K562 (cell line): ENCODE results near the gene AKT3. TPM values are rescaled to one million over a fixed set of nuclear protein-coding genes. Genes with fewer than 3 reads are reported as not detected.

ENCODE experiments used
- ATF1 ChIP-seq, 2 experiments: fragments of 450-650 bp in 1 of 2; IDR thresholded peaks; 2 replicates each; pipeline ENCODE4 v1.6.1; 2016; ENCODE audit warnings: missing compliant biosample characterization in 1 of 2, missing genetic modification characterization in 1 of 2
- CREM ChIP-seq: IDR thresholded peaks from 2 replicates; pipeline ENCODE4 v1.6.1; 2014; ENCODE audit warnings: antibody characterized with exemption, low read depth
- DPF2 ChIP-seq: fragments of 450-650 bp; IDR thresholded peaks from 2 replicates; pipeline ENCODE4 v1.6.1; 2016
- EP400 ChIP-seq: fragments of 450-650 bp; IDR thresholded peaks from 2 replicates; pipeline ENCODE4 v1.6.1; 2017; ENCODE audit warnings: antibody characterized with exemption, mild to moderate bottlenecking, moderate library complexity
- FOSL1 ChIP-seq: fragments of 200-800 bp; sonication (Bioruptor generic); conservative IDR thresholded peaks from 2 replicates; pipeline ENCODE4 v1.6.1; 2016; ENCODE audit warnings: missing genetic modification characterization, missing compliant biosample characterization
- FOXA3 ChIP-seq, 2 experiments: fragments of 450-650 bp in 1 of 2; sonication (generic) in 1 of 2; formaldehyde crosslinking; IDR thresholded peaks in 1 of 2; conservative IDR thresholded peaks in 1 of 2; 2 replicates each; pipeline versions ENCODE4 v1.4.0 to v1.8.0; 2020 to 2022; ENCODE audit warnings: mild to moderate bottlenecking in 2 of 2, missing genetic modification reagents in 1 of 2
- FOXJ2 ChIP-seq: fragments of 200-800 bp; sonication (Bioruptor generic); IDR thresholded peaks from 2 replicates; pipeline ENCODE4 v1.6.1; 2016; ENCODE audit warnings: missing genetic modification characterization, missing compliant biosample characterization
- FOXK2 ChIP-seq, 2 experiments: fragments of 450-650 bp; IDR thresholded peaks in 1 of 2; conservative IDR thresholded peaks in 1 of 2; 2 replicates each; pipeline ENCODE4 v1.6.1; 2016; ENCODE audit warnings: low read depth in 2 of 2, mild to moderate bottlenecking in 1 of 2
- FOXP1 ChIP-seq: sonication (generic); formaldehyde crosslinking; IDR thresholded peaks from 2 replicates; pipeline ENCODE4 v1.8.0; 2022; ENCODE audit warnings: mild to moderate bottlenecking, missing genetic modification reagents
- NCOA4 ChIP-seq: fragments of 450-650 bp; IDR thresholded peaks from 2 replicates; pipeline ENCODE4 v1.6.1; 2018; ENCODE audit warnings: mild to moderate bottlenecking; ENCODE audit not compliant: partially characterized antibody
- NRF1 ChIP-seq, 2 experiments: fragments of 450-650 bp; IDR thresholded peaks in 1 of 2; conservative IDR thresholded peaks in 1 of 2; 2 replicates each; pipeline ENCODE4 v1.6.1; 2014; ENCODE audit warnings: mild to moderate bottlenecking in 2 of 2
- PURB ChIP-seq: sonication (generic); formaldehyde crosslinking; IDR thresholded peaks from 2 replicates; pipeline ENCODE4 v1.9.0; 2021; ENCODE audit warnings: low read depth, mild to moderate bottlenecking, missing genetic modification reagents
- RB1 ChIP-seq: fragments of 450-650 bp; IDR thresholded peaks from 2 replicates; pipeline ENCODE4 v1.6.1; 2017; ENCODE audit warnings: low read depth, mild to moderate bottlenecking
- RBM17 ChIP-seq: fragments of 200-400 bp; formaldehyde crosslinking; IDR thresholded peaks from 2 replicates; pipeline ENCODE4 v1.6.1; 2017; ENCODE audit warnings: low read depth, mild to moderate bottlenecking, low read length, borderline replicate concordance
- RCOR1 ChIP-seq, 2 experiments: IDR thresholded peaks; 2 replicates each; pipeline ENCODE4 v1.6.1; 2012; ENCODE audit warnings: low read depth in 2 of 2, low read length in 2 of 2, borderline replicate concordance in 1 of 2, improper control_type of control experiment in 1 of 2
- RFX5 ChIP-seq: IDR thresholded peaks from 2 replicates; pipeline ENCODE4 v1.6.1; 2011; ENCODE audit warnings: low read depth, mild to moderate bottlenecking, improper control_type of control experiment, low read length
- TCF3 ChIP-seq: sonication (generic); formaldehyde crosslinking; IDR thresholded peaks from 2 replicates; pipeline ENCODE4 v1.4.0; 2020; ENCODE audit warnings: mild to moderate bottlenecking, missing genetic modification reagents
- ZNF384 ChIP-seq: IDR thresholded peaks from 2 replicates; pipeline ENCODE4 v1.6.1; 2012; ENCODE audit warnings: low read depth, low read length, improper control_type of control experiment
- ZNF707 ChIP-seq: fragments of 250-450 bp; sonication (Bioruptor Pico); conservative IDR thresholded peaks from 2 replicates; pipeline ENCODE4 v1.8.0; 2022; ENCODE audit warnings: inconsistent platforms, mild to moderate bottlenecking, moderate library complexity
- polyA plus RNA-seq, 8 experiments: library from polyadenylated mRNA; depleted of rRNA in 4 of 8; stranded (reverse) in 5 of 8; unstranded in 3 of 8; fragments of >200 nt; fragmentation: Nextera tagmentation in 2 of 8; fragmentation: Illumina TruSeq in 1 of 8; extraction: Ambion mirVana in 2 of 8; extraction: Trizol in 1 of 8; gene quantifications; 2 replicates each; pipeline versions ENCODE4 v1.2.1 to v1.2.3, GENCODE V29; 2011 to 2014; ENCODE audit warnings: inconsistent platforms in 1 of 8, missing spikeins in 1 of 8
- total RNA-seq, 7 experiments: library from RNA; depleted of rRNA in 6 of 7; stranded (reverse); fragments of >200 nt in 6 of 7; fragmentation: Illumina TruSeq in 2 of 7; extraction: Trizol in 2 of 7; gene quantifications; 2 replicates each; pipeline versions ENCODE4 v1.2.1 to v1.2.3, GENCODE V29; 2011 to 2021; ENCODE audit warnings: low replicate concordance in 1 of 7
- TF ChIP-seq, protein P1 (sequence below): fragments of 450-650 bp; IDR thresholded peaks from 2 replicates; pipeline ENCODE4 v1.6.1; 2016

Gene AKT3
- total and polyA plus RNA-seq, 9 of the 15 experiments (the other 6 are each of a cell fraction or from before 2014, with no cell fraction given) = 0.04 to 0.54 (median 0.18) TPM; not detected in 1

DNA sequence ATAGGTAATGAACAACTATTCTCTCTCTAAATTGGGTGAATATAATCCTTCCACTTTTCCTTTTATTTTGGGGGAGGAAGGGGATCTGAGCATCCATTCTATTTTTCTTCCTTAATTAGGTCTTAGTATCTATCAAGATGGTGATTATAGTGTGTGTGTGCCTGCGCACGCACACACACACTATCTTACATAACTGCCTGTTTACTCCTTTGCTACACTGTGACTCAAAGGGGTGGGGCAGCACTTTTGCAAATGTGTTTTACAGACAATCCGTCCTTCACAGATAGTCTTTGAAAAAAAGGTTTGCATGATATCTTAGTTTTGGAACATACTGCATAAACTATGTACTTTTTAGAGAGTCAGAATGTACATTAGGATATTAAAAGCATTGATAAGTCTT lies 402.7 kb downstream of the AKT3 start (continued):
- 0 out of 2 replicates have a peak, but pooled peaks have one; percentile 28 for TF ChIP-seq ZNF384
- TF ChIP-seq RBM17 = no peak
- TF ChIP-seq, protein P1, sequence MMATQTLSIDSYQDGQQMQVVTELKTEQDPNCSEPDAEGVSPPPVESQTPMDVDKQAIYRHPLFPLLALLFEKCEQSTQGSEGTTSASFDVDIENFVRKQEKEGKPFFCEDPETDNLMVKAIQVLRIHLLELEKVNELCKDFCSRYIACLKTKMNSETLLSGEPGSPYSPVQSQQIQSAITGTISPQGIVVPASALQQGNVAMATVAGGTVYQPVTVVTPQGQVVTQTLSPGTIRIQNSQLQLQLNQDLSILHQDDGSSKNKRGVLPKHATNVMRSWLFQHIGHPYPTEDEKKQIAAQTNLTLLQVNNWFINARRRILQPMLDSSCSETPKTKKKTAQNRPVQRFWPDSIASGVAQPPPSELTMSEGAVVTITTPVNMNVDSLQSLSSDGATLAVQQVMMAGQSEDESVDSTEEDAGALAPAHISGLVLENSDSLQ = peak; percentile 9; the same call in 1 of the 2 replicates
- TF ChIP-seq RFX5 = no peak
- peak; percentile 80 to 83 for TF ChIP-seq NRF1 (conservative IDR thresholded peaks at IDR 0.05 in 1 of 2, IDR thresholded peaks at IDR 0.05 in 1 of 2)
- TF ChIP-seq FOXJ2 (tag) = peak; percentile 97
- peak; percentile 77 for TF ChIP-seq DPF2
- peak in 1 of 2 experiments; percentile 55; a peak in 1 of 4 replicates for TF ChIP-seq RCOR1 (IDR thresholded peaks at IDR 0.05; ENCODE audit: borderline replicate concordance in 1 of 2, low read depth in 2 of 2, low read length in 2 of 2)
- no peak for TF ChIP-seq ZNF707
- no peak for TF ChIP-seq NCOA4
- no peak for TF ChIP-seq PURB (CRISPR knock-in tag)
- peak; percentile 34; the same call in 1 of the 2 replicates for TF ChIP-seq RB1
- TF ChIP-seq CREM = 0 out of 2 replicates have a peak, but pooled peaks have one; percentile 20
- no peak for TF ChIP-seq ATF1 (CRISPR knock-in tag; IDR thresholded peaks at IDR 0.05)
- TF ChIP-seq ATF1 (tag; IDR thresholded peaks at IDR 0.05) = peak; percentile 42
- TF ChIP-seq FOXA3 (CRISPR knock-in tag; conservative IDR thresholded peaks at IDR 0.05 in 1 of 2, IDR thresholded peaks at IDR 0.05 in 1 of 2) = peak; percentile 60 to 62; a peak in 3 of 4 replicates
- TF ChIP-seq FOSL1 (tag) = peak; percentile 77
- peak; percentile 75; the same call in 1 of the 2 replicates for TF ChIP-seq FOXP1 (CRISPR knock-in tag)
- TF ChIP-seq EP400 = peak; percentile 30; the same call in 1 of the 2 replicates
- TF ChIP-seq FOXK2 (conservative IDR thresholded peaks at IDR 0.05 in 1 of 2, IDR thresholded peaks at IDR 0.05 in 1 of 2; ENCODE audit: low read depth in 2 of 2) = peak; percentile 95
- peak; percentile 49 for TF ChIP-seq TCF3 (CRISPR knock-in tag)
- TF ChIP-seq, all 486 proteins: peak for 37
